Activated naive CD4-positive, alpha-beta T cell treated with anti-CD3 and anti-CD28 coated beads, Interleukin-2, amount 50 U/mL, for 24 hours (primary cell): ENCODE measurements around the gene NDST1.

Experiments
- H3K27ac Mint-ChIP-seq: one replicate; pipeline ENCODE4 v1.8.0; 2021; ENCODE audit warnings: mild to moderate bottlenecking, mixed read lengths
- H3K27me3 Mint-ChIP-seq: one replicate; pipeline ENCODE4 v1.8.0; 2021; ENCODE audit warnings: mixed read lengths
- H3K36me3 Mint-ChIP-seq: one replicate; pipeline ENCODE4 v1.8.0; 2021; ENCODE audit warnings: mixed read lengths
- H3K4me1 Mint-ChIP-seq: one replicate; pipeline ENCODE4 v1.8.0; 2021; ENCODE audit warnings: mixed read lengths
- H3K4me3 Mint-ChIP-seq: one replicate; pipeline ENCODE4 v1.8.0; 2021; ENCODE audit warnings: mild to moderate bottlenecking, mixed read lengths
- H3K9me3 Mint-ChIP-seq: one replicate; pipeline ENCODE4 v1.8.0; 2021; ENCODE audit warnings: mixed read lengths

The NDST1 gene

DNA sequence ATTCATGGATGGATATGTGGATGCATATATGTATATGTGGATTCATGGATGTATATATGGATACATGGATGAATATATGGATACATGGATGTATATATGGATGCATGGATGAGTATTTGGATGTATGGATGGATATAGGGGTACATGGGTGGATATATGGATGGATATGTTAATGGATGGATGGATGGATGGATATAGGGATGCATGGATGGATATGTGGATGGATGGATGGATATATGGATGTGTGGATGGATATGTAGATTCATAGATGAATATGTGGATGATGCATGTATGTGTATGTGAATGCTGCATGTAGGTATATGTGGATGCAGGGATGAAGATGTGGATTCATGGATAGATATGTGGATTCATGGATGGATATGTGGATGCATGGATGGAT, 79.1 kb downstream of the NDST1 start:
- Mint-ChIP-seq H3K4me3 (no peak overlapping the region), H3K27me3 (peaks cover under 1% of the 10 kb centered on the region), H3K36me3 (no peaks in the 10 kb centered on the region), H3K9me3 (no peaks in the 10 kb centered on the region), H3K27ac (no peak overlapping the region), H3K4me1 (no peaks in the 10 kb centered on the region)

DNA sequence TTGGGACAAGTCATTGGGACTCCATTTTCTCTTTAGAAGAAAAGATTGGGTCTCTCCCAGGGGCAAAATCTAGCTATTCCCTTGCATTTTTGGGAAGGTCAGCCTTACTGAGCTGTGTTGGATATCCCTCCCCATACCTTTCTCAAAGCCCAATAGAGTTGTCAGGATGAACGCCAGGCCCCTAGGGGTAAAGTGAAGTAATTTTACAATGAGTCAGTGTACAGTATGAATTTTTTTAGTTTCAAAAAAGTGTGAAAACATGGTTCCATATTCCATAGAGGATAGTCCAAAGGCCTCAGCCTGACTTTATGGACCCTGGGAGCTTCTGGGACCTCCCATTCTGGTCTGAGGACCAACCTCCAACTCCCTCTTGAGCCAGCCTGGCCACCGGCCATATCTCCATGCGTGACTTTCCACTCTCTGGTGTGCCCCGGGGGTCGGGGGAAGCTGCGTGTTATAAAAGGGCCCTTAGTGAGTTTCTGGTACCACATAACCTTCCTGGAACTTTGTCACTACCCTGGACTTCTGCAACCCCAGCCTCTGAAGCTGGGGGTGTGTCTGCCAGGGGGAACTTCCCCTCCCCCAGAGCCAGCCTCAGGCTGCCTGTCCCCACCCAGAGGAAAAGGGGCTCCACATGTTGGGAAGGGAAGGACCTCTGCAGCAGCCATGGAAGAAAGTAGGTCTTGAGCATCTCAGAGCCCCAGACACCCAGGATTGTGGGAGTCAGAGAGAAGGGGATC, 80.1 kb downstream of the NDST1 start:
- no peak overlapping the region for H3K27ac Mint-ChIP-seq
- H3K27me3 Mint-ChIP-seq = no peaks in the 10 kb centered on the region
- no peak overlapping the region for H3K4me3 Mint-ChIP-seq
- no peaks in the 10 kb centered on the region for H3K4me1 Mint-ChIP-seq
- H3K36me3 Mint-ChIP-seq = no peaks in the 10 kb centered on the region
- no peaks in the 10 kb centered on the region for H3K9me3 Mint-ChIP-seq

DNA sequence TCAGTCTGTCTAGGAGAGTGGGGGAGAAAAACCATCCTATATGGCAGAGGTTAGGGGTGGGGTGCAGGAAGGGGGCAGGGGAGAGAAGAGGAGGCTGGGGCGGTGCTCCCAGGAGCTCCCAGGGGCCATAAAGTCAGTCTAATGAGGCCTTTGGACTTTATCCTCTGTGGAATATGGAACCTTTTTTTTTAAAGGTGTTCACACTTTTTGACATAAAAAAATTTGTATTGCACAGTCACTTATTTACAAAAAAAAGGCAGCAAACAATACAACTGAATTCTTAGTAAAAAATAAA, 80.6 kb downstream of the NDST1 start:
- H3K4me3 Mint-ChIP-seq = no peak overlapping the region
- no peaks in the 10 kb centered on the region for H3K9me3 Mint-ChIP-seq
- H3K27me3 Mint-ChIP-seq = no peaks in the 10 kb centered on the region
- no peak overlapping the region for H3K27ac Mint-ChIP-seq
- no peaks in the 10 kb centered on the region for H3K36me3 Mint-ChIP-seq
- no peaks in the 10 kb centered on the region for H3K4me1 Mint-ChIP-seq

DNA sequence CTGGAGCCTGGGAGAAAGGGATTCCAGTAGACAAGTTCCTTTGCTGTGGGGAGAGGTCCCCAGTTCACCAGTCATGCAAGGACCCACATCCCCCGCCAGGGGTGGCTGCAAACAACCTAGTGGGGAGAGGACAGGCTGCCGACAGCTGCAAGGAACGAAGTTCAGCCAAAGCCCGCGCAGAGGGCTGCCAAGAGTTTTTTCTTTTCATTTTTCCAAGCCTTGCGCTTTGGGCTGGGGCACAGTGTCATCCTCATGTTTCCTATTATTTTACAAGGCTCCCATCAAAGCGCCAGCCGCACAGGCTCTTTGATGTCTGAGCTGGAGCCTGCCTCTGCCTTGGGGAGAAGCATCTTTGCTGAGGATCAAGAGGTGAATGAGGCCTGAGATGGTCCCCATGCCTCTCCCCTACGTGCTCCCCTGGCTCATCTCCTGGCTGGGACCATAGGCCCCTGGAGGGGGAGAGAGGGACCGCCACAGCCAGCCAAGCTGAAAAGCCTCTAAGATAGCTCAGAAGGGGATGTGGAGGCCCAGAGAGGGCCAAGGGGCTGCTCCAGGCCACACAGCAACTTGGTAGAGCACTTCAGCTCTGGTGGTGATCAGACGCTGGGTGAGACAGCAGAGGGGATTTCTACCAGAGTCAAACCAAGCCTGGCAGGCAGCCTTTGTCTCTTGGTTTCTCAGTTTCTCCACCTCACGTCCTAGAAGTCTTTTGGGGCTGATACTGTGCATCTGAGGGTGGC, 82.1 kb downstream of the NDST1 start:
- H3K36me3 Mint-ChIP-seq = no peaks in the 10 kb centered on the region
- no peak overlapping the region for H3K27ac Mint-ChIP-seq
- no peaks in the 10 kb centered on the region for H3K4me1 Mint-ChIP-seq
- no peaks in the 10 kb centered on the region for H3K27me3 Mint-ChIP-seq
- no peaks in the 10 kb centered on the region for H3K9me3 Mint-ChIP-seq
- H3K4me3 Mint-ChIP-seq = no peak overlapping the region

DNA sequence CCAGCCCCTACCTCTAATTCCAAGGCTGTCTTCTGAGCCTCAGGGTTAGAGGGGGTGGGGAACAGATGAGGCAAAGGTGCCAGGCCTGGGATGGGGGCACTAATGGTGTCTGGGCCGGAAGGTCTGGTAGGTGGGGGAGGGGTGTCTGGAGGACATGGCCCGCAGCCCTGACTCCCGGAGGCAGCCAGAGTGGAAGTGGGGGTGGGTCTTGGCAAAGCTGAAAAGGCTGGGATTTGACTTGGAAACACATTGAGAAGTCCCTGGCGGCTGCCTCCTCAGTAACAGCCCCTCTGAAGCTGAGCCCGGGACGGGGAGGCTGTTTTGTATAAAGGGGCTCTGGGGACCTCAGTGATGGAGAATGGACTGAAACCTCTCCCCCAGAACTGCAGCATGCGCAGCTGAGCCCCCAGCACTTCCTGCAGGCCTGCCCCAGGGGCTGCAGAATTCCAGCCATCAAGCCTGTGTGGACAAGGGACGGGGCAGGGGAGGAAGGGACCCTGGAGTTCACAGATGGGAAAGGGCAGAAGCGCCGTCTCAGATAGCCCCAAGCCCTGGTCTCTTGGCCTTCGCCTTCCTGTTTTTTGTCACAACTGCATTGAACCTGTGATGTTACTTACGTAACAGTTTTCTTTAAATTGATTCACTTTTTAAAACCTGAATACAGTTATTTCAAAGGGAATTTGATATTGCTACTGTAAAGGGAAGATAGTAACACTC, 83.2 kb downstream of the NDST1 start:
- H3K27me3 Mint-ChIP-seq = no peaks in the 10 kb centered on the region
- H3K27ac Mint-ChIP-seq = no peak overlapping the region
- H3K9me3 Mint-ChIP-seq = no peaks in the 10 kb centered on the region
- no peak overlapping the region for H3K4me3 Mint-ChIP-seq
- H3K4me1 Mint-ChIP-seq = no peaks in the 10 kb centered on the region
- no peaks in the 10 kb centered on the region for H3K36me3 Mint-ChIP-seq

DNA sequence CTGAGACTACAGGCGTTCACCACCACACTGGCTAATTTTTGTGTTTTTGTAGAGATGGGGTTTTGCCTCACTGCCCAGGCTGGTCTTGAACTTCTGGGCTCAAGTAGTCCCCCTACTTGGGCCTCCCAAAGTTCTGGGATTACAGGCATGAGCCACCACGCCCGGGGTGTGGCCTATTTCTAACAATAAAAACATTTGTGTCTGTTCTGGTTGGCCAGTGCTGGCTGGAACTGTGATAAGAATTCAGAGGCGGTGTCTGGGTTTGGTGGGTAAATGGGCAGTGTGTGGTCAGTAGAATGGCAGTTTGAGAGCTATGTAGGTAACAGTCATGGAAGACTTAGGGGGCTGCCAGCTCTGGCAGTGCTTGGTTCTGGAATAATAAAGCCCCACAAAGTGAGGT, 85.7 kb downstream of the NDST1 start:
- H3K36me3 Mint-ChIP-seq = no peaks in the 10 kb centered on the region
- H3K9me3 Mint-ChIP-seq = no peaks in the 10 kb centered on the region

DNA sequence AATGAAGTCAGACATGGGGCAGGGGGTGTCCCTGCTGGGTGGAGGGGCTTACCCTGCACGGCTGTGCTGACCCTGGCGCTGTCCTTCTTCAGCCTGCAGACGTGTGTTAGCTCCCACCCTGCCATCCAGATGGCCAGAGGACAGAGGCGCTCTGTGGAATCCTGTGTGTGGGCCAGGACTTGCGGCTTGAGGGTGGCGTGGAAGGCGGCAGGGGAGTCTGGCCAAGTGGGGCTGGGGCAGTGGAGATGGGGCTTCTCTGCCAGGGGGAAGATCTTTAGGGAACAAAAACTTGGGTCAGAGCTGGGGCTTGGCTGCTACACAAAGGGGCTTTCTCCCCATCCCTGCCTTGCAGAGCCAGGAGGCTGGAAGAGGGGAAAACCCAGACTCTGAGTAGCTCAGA, 86.1 kb downstream of the NDST1 start:
- H3K27me3 Mint-ChIP-seq = no peaks in the 10 kb centered on the region
- no peak overlapping the region for H3K4me3 Mint-ChIP-seq
- no peak overlapping the region for H3K27ac Mint-ChIP-seq
- no peaks in the 10 kb centered on the region for H3K36me3 Mint-ChIP-seq
- H3K4me1 Mint-ChIP-seq = no peaks in the 10 kb centered on the region
- H3K9me3 Mint-ChIP-seq = no peaks in the 10 kb centered on the region

More for the DNA sequence above, 85.7 kb downstream of the NDST1 start:
- no peaks in the 10 kb centered on the region for H3K4me1 Mint-ChIP-seq
- no peak overlapping the region for H3K27ac Mint-ChIP-seq
- no peak overlapping the region for H3K4me3 Mint-ChIP-seq
- H3K27me3 Mint-ChIP-seq = no peaks in the 10 kb centered on the region

DNA sequence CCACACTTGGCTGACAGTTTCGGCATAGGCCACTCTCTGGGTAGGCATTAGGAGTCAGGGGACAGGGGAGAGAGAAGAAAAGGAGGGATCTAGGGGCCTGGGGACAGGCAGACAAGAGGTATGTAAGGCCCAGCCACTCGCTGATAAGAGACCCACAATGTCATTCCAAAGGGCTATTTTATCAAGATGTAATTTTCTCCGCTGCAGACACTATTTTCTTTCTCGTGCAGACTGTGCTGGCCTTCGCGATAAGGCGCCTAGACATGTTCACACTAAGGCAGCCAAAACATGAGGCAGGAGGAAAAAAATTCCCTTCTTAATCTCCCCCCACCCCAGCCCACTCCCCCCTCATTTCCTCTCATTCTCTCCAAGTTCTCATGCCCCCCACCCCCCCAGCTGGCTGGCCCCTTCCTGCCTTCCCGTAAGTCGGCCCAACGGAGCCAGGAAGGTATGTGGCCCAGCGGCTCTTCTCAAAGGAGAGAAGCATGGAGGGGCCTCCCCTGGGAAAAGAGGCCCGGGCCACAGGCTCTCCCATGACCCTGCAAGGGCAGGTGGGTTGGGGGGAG, 87.6 kb downstream of the NDST1 start:
- no peaks in the 10 kb centered on the region for H3K4me1 Mint-ChIP-seq
- no peak overlapping the region for H3K4me3 Mint-ChIP-seq
- no peaks in the 10 kb centered on the region for H3K27me3 Mint-ChIP-seq
- no peak overlapping the region for H3K27ac Mint-ChIP-seq
- H3K9me3 Mint-ChIP-seq = no peaks in the 10 kb centered on the region
- H3K36me3 Mint-ChIP-seq = no peaks in the 10 kb centered on the region

DNA sequence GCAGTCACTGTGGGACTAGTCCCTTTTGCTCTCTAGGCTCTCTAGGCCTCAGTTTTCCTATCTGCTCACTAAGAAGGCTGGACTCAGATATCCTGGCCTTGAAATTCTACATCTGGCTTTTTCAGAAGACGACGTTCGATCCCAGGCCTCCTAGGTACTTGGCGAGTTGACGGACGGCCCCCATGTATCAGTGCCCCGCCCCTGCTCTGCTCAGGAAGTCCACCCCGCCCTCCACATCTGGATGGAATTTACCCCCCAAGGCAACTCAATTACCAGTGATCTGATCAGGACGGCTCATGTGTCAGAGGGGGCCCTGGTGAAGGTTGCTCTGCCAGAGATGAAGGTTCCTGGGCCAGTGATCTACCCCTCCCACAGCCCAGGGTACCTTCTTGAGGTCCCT, 88.4 kb downstream of the NDST1 start:
- no peak overlapping the region for H3K4me3 Mint-ChIP-seq
- H3K27ac Mint-ChIP-seq = no peak overlapping the region
- H3K36me3 Mint-ChIP-seq = no peaks in the 10 kb centered on the region
- no peaks in the 10 kb centered on the region for H3K9me3 Mint-ChIP-seq
- no peaks in the 10 kb centered on the region for H3K4me1 Mint-ChIP-seq
- no peaks in the 10 kb centered on the region for H3K27me3 Mint-ChIP-seq

DNA sequence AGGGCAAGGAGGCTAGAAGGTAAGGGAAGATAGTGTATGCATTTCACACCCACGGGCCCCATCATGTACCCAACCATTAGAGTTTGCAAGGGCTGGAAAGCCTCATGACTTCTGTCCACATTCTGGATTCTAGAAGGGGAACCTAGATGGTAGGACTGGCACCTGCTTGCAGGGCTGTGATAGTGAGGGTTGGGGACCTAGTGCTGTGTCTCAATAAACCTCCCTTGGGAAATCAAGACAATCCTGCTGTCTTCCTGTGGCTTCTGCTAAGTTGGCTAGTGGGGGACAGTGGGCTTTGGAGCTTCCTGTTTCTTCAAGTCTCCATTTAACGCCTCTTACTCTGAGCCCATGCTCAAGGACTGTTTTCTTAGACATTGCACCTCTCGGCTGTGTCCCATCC, 88.9 kb downstream of the NDST1 start:
- Mint-ChIP-seq H3K9me3 (no peaks in the 10 kb centered on the region), H3K4me3 (no peak overlapping the region), H3K27ac (no peak overlapping the region), H3K36me3 (no peaks in the 10 kb centered on the region), H3K4me1 (no peaks in the 10 kb centered on the region), H3K27me3 (no peaks in the 10 kb centered on the region)

DNA sequence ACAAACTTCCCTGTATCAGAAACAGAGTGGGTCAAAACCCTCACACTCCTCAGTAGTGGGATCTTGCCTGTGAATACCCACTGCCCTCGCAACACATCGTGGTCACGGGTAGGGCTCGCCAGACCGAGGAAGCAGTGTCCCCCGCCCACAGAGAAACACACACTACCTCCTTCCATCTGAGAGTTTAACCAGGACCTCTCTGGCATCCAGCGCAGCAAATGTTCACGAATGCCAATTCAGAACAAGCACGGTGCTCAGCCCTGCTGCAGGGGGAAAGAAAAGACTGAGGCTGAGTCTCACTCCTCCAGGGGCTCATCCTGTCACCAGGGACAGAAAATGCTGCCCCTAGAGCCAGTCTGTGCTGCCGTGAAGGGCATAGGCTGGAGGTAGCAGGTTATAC, 90.1 kb downstream of the NDST1 start:
- H3K27ac Mint-ChIP-seq = no peak overlapping the region
- no peaks in the 10 kb centered on the region for H3K36me3 Mint-ChIP-seq
- H3K9me3 Mint-ChIP-seq = no peaks in the 10 kb centered on the region
- H3K27me3 Mint-ChIP-seq = no peaks in the 10 kb centered on the region
- no peaks in the 10 kb centered on the region for H3K4me1 Mint-ChIP-seq
- no peak overlapping the region for H3K4me3 Mint-ChIP-seq

DNA sequence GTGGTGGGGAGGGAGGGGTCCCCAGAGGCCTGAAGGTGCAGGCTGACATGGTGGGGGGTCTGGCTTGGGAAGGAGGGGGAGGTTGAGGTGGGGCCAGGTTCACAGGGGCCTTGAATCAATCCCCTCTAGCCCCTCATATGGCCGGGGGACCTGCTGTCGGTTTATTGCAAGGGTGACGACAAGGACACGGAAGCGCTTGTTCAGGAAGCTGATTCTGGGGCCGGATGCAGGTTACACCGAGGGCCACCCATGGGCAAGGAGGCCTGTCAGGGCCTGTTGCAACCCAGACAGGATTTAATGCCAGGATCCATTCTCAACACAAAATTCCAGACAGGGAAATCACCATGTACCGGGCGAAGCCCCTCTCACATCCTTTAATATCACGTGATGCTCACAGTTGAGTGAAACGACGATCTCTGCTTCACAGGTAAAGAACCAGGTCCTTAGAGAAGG, 90.9 kb downstream of the NDST1 start:
- H3K4me1 Mint-ChIP-seq = no peaks in the 10 kb centered on the region
- no peaks in the 10 kb centered on the region for H3K27me3 Mint-ChIP-seq
- no peaks in the 10 kb centered on the region for H3K36me3 Mint-ChIP-seq
- no peak overlapping the region for H3K4me3 Mint-ChIP-seq
- no peak overlapping the region for H3K27ac Mint-ChIP-seq
- H3K9me3 Mint-ChIP-seq = no peaks in the 10 kb centered on the region

DNA sequence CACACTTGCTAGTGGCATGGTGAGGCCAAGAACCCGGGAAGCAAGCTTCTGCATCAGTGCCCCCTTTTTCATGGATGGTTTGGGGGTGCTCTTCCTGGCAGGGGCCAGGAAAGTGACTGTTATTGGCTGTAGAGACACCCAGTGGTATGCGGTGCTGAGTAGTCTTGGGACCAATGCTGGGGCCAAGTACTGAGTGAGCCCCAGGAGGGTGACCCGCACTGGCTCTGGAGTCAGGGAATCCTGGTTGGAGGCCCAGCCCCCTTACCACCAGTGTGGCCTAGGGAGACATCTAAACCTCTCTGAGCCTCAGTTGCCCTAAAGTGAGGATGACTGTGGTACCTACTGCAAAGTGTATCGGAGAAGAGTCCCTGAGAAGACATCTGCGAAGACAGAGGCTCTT, 91.3 kb downstream of the NDST1 start:
- H3K9me3 Mint-ChIP-seq = no peaks in the 10 kb centered on the region
- no peak overlapping the region for H3K27ac Mint-ChIP-seq
- no peaks in the 10 kb centered on the region for H3K36me3 Mint-ChIP-seq
- no peak overlapping the region for H3K4me3 Mint-ChIP-seq
- no peaks in the 10 kb centered on the region for H3K4me1 Mint-ChIP-seq
- H3K27me3 Mint-ChIP-seq = no peaks in the 10 kb centered on the region

DNA sequence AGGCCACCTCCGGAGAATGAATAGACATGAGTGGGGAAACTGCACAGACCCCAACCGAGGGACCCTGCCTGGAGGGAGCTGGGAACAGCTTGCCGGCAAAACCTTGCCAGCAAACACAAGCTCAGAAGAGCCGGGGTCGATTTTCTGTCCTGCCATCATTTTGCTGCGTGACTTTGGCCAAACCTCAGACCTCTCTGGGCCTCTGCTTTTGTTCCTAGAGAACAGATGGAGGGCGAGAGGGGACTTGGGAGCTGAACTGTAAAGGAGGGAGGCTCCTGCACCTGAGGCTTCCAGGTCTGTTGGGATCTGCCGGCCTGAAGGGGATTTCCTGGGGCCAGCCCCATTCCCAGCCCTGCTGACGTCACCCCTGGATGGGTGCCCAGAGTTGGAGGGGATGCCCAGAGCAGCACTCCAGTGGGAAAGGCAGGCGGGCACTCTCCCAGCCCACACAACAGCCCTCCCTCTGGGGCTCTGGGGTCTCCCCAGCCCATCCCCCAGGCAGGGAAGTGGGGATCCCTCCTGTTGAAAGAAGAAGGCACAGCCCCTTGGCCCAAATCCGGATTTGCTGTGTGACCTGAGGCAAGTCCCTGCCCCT, 92.1 kb downstream of the NDST1 start:
- H3K27me3 Mint-ChIP-seq = no peaks in the 10 kb centered on the region
- no peak overlapping the region for H3K27ac Mint-ChIP-seq
- H3K9me3 Mint-ChIP-seq = no peaks in the 10 kb centered on the region
- H3K4me3 Mint-ChIP-seq = no peak overlapping the region
- H3K4me1 Mint-ChIP-seq = no peaks in the 10 kb centered on the region
- no peaks in the 10 kb centered on the region for H3K36me3 Mint-ChIP-seq

DNA sequence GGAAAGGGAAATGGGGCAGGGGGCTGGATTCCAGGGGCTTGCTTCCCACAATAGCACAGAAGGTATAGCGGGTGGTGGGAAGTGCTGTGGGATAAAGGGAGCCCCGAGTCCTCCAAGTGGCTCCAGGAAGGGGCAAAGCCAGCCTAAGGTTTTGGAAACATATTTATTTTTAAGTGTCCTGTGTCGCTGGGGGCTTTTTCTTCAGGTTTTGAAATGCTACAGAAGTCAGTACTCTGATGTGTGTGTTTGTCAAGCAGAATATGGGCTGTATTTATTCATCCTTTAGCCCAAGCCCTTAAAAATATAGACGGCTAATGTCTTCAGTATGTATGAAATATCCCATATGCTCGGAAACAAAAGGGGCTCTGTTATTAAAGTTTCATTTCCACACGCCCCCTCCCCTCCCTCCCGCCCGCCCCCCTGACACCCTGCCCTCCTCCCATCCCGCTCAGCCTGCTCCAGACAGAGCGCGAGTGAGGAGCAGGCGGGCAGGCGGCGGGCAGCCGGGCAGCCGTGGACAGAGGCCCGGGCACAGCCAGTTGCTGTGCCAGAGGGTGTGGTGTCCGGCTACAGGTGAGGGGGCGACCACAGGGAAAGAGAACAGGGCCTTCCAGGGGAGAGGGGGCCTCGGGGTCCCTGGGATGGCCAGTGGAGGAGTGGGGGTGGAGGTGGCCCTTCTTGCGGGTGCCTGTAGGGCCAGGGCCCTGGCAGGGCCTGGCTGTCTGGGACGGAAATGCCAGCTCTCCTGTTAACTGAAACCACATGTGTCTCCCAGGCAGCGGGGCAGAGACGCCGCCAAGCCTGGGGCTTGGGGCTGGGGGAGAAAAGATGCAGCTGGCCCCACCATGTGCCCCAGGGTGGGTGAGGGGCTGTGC, 92.9 kb downstream of the NDST1 start:
- Mint-ChIP-seq H3K9me3 (no peaks in the 10 kb centered on the region), H3K27me3 (no peaks in the 10 kb centered on the region), H3K27ac (no peak overlapping the region), H3K36me3 (no peaks in the 10 kb centered on the region), H3K4me1 (no peaks in the 10 kb centered on the region), H3K4me3 (no peak overlapping the region)
